Thoracic aorta (tissue), 2 donors: ENCODE results near the gene ACP5. TPM values are rescaled to one million over a fixed set of nuclear protein-coding genes. Genes with fewer than 3 reads are reported as not detected.

Experiments
- ATAC-seq: fragments of 150-250 bp; one replicate; pipeline ENCODE4 v1.8.0; 2017; ENCODE audit warnings: low read depth; ENCODE audit not compliant: insufficient number of reproducible peaks, low FRiP score
- DNase-seq: peaks from one replicate; pipeline ENCODE4 v3.0.0-alpha.2; 2020; ENCODE audit warnings: low spot score
- H3K27ac ChIP-seq, 2 donors: fragments of 200-600 bp; sonication (generic); 1 replicate in 1 of 2; 2 replicates in 1 of 2; pipeline ENCODE4 v1.5.1; 2016; ENCODE audit warnings: mild to moderate bottlenecking in 2 of 2, moderate library complexity in 2 of 2
- H3K27me3 ChIP-seq: fragments of 200-600 bp; sonication (generic); replicated peaks from 2 replicates; pipeline ENCODE4 v1.6.0; 2016; ENCODE audit warnings: mild to moderate bottlenecking; ENCODE audit not compliant: insufficient read depth
- H3K36me3 ChIP-seq: fragments of 200-600 bp; sonication (generic); one replicate; pipeline ENCODE4 v1.5.1; 2016
- H3K4me1 ChIP-seq, 2 donors: fragments of 200-600 bp; sonication (generic); 1 replicate in 1 of 2; 2 replicates in 1 of 2; pipeline versions ENCODE4 v1.5.1 to v1.6.0; 2016; ENCODE audit warnings: low read depth in 2 of 2, mild to moderate bottlenecking in 1 of 2; ENCODE audit not compliant: control insufficient read depth in 1 of 2
- H3K4me3 ChIP-seq: fragments of 200-600 bp; sonication (generic); 2 replicates; pipeline ENCODE4 v1.5.1; 2016; ENCODE audit warnings: mild to moderate bottlenecking
- H3K9me3 ChIP-seq: fragments of 200-600 bp; sonication (generic); 2 replicates; pipeline ENCODE4 v1.5.1; 2016
- CTCF ChIP-seq: fragments of 200-600 bp; sonication (generic); IDR thresholded peaks from one replicate; pipeline ENCODE4 v1.5.1; 2019; ENCODE audit warnings: antibody characterized with exemption
- total RNA-seq, 2 donors: library from RNA; depleted of rRNA; stranded (reverse); fragments of >200 nt; gene quantifications; one replicate each; pipeline versions ENCODE4 v1.1.0 to v1.2.3, GENCODE V29; 2016

The ACP5 gene
- total RNA-seq, 2 donors from 2014 or later, result 1.6 to 14.6 TPM

DNA sequence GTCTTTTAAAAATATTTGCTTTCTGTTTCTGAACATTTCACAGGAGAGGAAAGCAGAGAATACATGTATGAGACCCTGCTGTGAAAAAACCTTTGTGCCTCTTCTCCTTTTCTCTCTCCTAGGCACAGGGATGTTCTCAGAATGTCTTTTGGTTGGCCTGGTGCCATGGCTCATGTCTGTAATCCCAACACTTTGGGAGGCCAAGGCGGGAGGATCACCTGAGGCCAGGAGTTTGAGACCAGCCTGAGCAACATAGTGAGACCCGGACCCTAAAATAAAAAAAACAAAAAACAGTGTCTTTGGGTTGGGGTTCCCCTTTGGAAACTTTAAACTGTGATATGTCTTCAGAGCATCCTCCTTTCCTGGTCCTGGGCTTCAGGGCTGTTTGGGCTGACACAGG, 21.3 kb upstream of the ACP5 start:
- no peak for DNase-seq
- Histone ChIP-seq H3K9me3 (no peaks in the 10 kb centered on the region), H3K36me3 (no peaks in the 10 kb centered on the region), H3K4me1 (peaks cover 7 to 16% of the 10 kb centered on the region in 2 donors), H3K27ac (no peak overlapping the region), H3K27me3 (no peaks in the 10 kb centered on the region), H3K4me3 (no peak overlapping the region)
- TF ChIP-seq CTCF, result no peak
- ATAC-seq, result no peak

GRCh38 chr19:11598103-11598483, 20.6 kb upstream of the ACP5 start:
- DNase-seq, result no peak
- ATAC-seq, result no peak
- no peaks in the 10 kb centered on the region for H3K9me3 ChIP-seq
- TF ChIP-seq CTCF, result no peak
- H3K27ac ChIP-seq, result no peak overlapping the region
- H3K36me3 ChIP-seq, result no peaks in the 10 kb centered on the region
- H3K4me1 ChIP-seq, result peaks cover 7 to 16% of the 10 kb centered on the region in 2 donors
- H3K27me3 ChIP-seq, result no peaks in the 10 kb centered on the region
- peak overlapping the region; percentile 93 for H3K4me3 ChIP-seq

GRCh38 chr19:11597202-11598102, 20.0 kb upstream of the ACP5 start, which contains the start of gene ZNF627:
Gene ZNF627 (plus strand): TSS chr19:11597483. CDS start chr19:11597628, 145 bp downstream.
- TF ChIP-seq CTCF, result peak; percentile 19
- peak within 1 kb of the TSS; percentile 93 for H3K4me3 ChIP-seq
- H3K36me3 ChIP-seq, result no peaks in the 10 kb centered on the region
- no peaks in the 10 kb centered on the region for H3K27me3 ChIP-seq
- no peaks in the 10 kb centered on the region for H3K9me3 ChIP-seq
- DNase-seq (peak; percentile 99), ATAC-seq (peak; percentile 96)
- peaks cover 7 to 16% of the 10 kb centered on the region in 2 donors for H3K4me1 ChIP-seq
- peak within 1 kb of the TSS; percentile 77 to 79 for H3K27ac ChIP-seq

GRCh38 chr19:11596156-11596555, 18.7 kb upstream of the ACP5 start:
- H3K36me3 ChIP-seq, result no peaks in the 10 kb centered on the region
- ATAC-seq, result no peak
- no peak overlapping the region for H3K27ac ChIP-seq
- no peaks in the 10 kb centered on the region for H3K9me3 ChIP-seq
- no peak overlapping the region for H3K4me3 ChIP-seq
- DNase-seq, result no peak
- no peak for TF ChIP-seq CTCF
- H3K27me3 ChIP-seq, result no peaks in the 10 kb centered on the region
- peaks cover 7 to 16% of the 10 kb centered on the region in 2 donors for H3K4me1 ChIP-seq

DNA sequence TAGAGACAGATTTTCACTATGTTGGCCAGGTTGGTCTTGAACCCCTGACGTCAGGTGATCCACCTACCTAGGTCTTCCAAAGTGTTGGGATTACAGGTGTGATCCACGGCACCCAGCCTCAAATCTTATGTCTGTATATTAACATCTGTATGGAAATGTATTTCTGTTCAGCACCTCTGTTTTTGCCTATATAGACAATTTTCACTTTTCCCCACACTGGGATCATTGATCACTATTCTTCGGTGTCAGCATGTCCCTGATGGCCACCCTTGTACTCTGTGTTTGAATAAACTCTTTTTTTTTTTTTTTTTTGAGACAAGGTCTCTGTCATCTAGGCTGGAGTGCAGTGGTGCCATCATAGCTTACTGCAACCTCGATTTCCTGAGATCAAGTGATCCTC, 16.6 kb upstream of the ACP5 start:
- TF ChIP-seq CTCF, result no peak
- Histone ChIP-seq H3K4me3 (no peak overlapping the region), H3K9me3 (no peaks in the 10 kb centered on the region), H3K4me1 (peaks cover 7 to 11% of the 10 kb centered on the region in 2 donors), H3K36me3 (no peaks in the 10 kb centered on the region), H3K27ac (no peak overlapping the region), H3K27me3 (no peaks in the 10 kb centered on the region)
- no peak for DNase-seq
- no peak for ATAC-seq
